GM12878 (cell line): ENCODE data around the gene MIOS.

Experiments used
- CTCF ChIP-seq, 3 experiments: IDR thresholded peaks in 2 of 3; conservative IDR thresholded peaks in 1 of 3; 2 replicates each; pipeline ENCODE4 v1.5.1; 2011; ENCODE audit warnings: low read depth in 3 of 3, low read length in 3 of 3, mild to moderate bottlenecking in 3 of 3, control low read depth in 2 of 3, moderate library complexity in 2 of 3, inconsistent platforms in 1 of 3, mixed read lengths in 1 of 3; ENCODE audit not compliant: control insufficient read depth in 2 of 3, insufficient read depth in 1 of 3; ENCODE audit errors: extremely low read depth in 1 of 3
- EP300 ChIP-seq, 2 experiments: fragments of 150-350 bp in 1 of 2; IDR thresholded peaks; 2 replicates each; pipeline ENCODE4 v1.6.1; 2011 to 2012; ENCODE audit warnings: low read depth in 2 of 2, low read length in 2 of 2, borderline replicate concordance in 1 of 2, improper control_type of control experiment in 1 of 2, inconsistent platforms in 1 of 2; ENCODE audit not compliant: control insufficient read depth in 1 of 2
- GABPA ChIP-seq: IDR thresholded peaks from 2 replicates; pipeline ENCODE4 v1.6.1; 2014; ENCODE audit warnings: antibody characterized with exemption, low read depth, mild to moderate bottlenecking, inconsistent platforms
- NKRF ChIP-seq: fragments of 450-650 bp; conservative IDR thresholded peaks from 2 replicates; pipeline ENCODE4 v1.6.1; 2017; ENCODE audit warnings: mild to moderate bottlenecking, moderate library complexity
- NRF1 ChIP-seq: conservative IDR thresholded peaks from 2 replicates; pipeline ENCODE4 v1.6.1; 2011; ENCODE audit warnings: mild to moderate bottlenecking, low read depth, low read length, improper control_type of control experiment
- PAX8 ChIP-seq: fragments of 450-650 bp; IDR thresholded peaks from 2 replicates; pipeline ENCODE4 v1.6.1; 2017; ENCODE audit warnings: mild to moderate bottlenecking, moderate library complexity
- POLR2A ChIP-seq: IDR thresholded peaks from 2 replicates; pipeline ENCODE4 v1.6.1; 2011; ENCODE audit warnings: low read depth, mild to moderate bottlenecking, low read length
- POLR2AphosphoS2 ChIP-seq: IDR thresholded peaks from 2 replicates; pipeline ENCODE4 v1.6.1; 2011; ENCODE audit warnings: low read depth, mild to moderate bottlenecking, low read length, improper control_type of control experiment, moderate library complexity
- POLR2AphosphoS5 ChIP-seq: IDR thresholded peaks from 2 replicates; pipeline ENCODE4 v1.6.1; 2011; ENCODE audit warnings: mild to moderate bottlenecking, low read length, inconsistent platforms
- RAD21 ChIP-seq: IDR thresholded peaks from 2 replicates; pipeline ENCODE4 v1.6.1; 2011; ENCODE audit warnings: mild to moderate bottlenecking, low read depth, low read length, moderate library complexity; ENCODE audit not compliant: insufficient read depth
- SMC3 ChIP-seq: IDR thresholded peaks from 2 replicates; pipeline ENCODE4 v1.6.1; 2011; ENCODE audit warnings: low read length, improper control_type of control experiment, borderline replicate concordance

- TF ChIP-seq CTCF (IDR thresholded peaks at IDR 0.05 in 2 of 3, conservative IDR thresholded peaks at IDR 0.05 in 1 of 3; ENCODE audit: control insufficient read depth in 2 of 3, extremely low read depth in 1 of 3, insufficient read depth in 1 of 3, low read depth in 3 of 3, low read length in 3 of 3) (no peak), PAX8 (no peak), RAD21 (no peak), POLR2A (no peak), POLR2AphosphoS5 (no peak), EP300 (IDR thresholded peaks at IDR 0.05; ENCODE audit: borderline replicate concordance in 1 of 2, control insufficient read depth in 1 of 2, low read depth in 2 of 2, low read length in 2 of 2) (no peak), GABPA (no peak), NKRF (no peak), SMC3 (no peak), NRF1 (no peak), POLR2AphosphoS2 (no peak)
Measured at GRCh38 chr7:7582596-7582995, 15.9 kb downstream of the MIOS start.
